PFSK-1 (cell line): ENCODE results near the gene BPIFB3.

Experiments used
- POLR2AphosphoS5 ChIP-seq: IDR thresholded peaks from 2 replicates; pipeline ENCODE4 v1.6.1; 2012; ENCODE audit warnings: low read depth, mild to moderate bottlenecking, control low read depth, low read length, moderate library complexity
- SIN3A ChIP-seq: IDR thresholded peaks from 2 replicates; pipeline ENCODE4 v1.6.1; 2012; ENCODE audit warnings: mild to moderate bottlenecking, low read length, moderate library complexity, borderline replicate concordance; ENCODE audit not compliant: insufficient read depth
- TF ChIP-seq, protein P1 (sequence below), 2 experiments: IDR thresholded peaks; 2 replicates each; pipeline versions ENCODE4 v1.6.1 to v1.8.0; 2011 to 2012; ENCODE audit warnings: low read depth in 2 of 2, low read length in 2 of 2, control low read depth in 1 of 2, inconsistent platforms in 1 of 2, mild to moderate bottlenecking in 1 of 2, moderate library complexity in 1 of 2; ENCODE audit not compliant: insufficient read depth in 1 of 2

DNA sequence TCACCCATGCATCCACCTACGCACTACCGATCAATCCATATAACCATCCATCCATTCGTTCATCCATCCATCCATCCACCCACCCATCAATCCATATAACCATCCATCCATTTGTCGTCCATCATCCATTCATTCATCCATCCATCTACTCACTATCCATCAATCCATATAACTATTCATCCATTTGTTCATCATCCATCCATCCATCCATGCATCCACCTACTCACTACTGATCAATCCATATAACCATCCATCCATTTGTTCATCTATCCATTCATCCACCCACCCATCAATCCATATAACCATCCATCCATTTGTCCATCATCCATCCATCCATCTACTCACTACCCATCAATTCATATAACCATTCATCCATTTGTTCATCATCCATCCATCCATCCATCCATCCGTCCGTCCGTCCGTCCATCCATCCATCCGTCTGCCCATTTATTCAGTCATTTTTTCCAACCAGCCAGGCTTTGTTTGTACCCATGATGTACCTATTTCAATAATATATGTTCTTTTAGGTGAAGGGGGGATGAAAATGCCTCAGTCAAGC, 28.3 kb upstream of the BPIFB3 start:
- TF ChIP-seq, protein P1, sequence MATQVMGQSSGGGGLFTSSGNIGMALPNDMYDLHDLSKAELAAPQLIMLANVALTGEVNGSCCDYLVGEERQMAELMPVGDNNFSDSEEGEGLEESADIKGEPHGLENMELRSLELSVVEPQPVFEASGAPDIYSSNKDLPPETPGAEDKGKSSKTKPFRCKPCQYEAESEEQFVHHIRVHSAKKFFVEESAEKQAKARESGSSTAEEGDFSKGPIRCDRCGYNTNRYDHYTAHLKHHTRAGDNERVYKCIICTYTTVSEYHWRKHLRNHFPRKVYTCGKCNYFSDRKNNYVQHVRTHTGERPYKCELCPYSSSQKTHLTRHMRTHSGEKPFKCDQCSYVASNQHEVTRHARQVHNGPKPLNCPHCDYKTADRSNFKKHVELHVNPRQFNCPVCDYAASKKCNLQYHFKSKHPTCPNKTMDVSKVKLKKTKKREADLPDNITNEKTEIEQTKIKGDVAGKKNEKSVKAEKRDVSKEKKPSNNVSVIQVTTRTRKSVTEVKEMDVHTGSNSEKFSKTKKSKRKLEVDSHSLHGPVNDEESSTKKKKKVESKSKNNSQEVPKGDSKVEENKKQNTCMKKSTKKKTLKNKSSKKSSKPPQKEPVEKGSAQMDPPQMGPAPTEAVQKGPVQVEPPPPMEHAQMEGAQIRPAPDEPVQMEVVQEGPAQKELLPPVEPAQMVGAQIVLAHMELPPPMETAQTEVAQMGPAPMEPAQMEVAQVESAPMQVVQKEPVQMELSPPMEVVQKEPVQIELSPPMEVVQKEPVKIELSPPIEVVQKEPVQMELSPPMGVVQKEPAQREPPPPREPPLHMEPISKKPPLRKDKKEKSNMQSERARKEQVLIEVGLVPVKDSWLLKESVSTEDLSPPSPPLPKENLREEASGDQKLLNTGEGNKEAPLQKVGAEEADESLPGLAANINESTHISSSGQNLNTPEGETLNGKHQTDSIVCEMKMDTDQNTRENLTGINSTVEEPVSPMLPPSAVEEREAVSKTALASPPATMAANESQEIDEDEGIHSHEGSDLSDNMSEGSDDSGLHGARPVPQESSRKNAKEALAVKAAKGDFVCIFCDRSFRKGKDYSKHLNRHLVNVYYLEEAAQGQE (IDR thresholded peaks at IDR 0.05; ENCODE audit: insufficient read depth in 1 of 2, low read depth in 2 of 2, low read length in 2 of 2) = no peak
- TF ChIP-seq SIN3A = no peak
- no peak for TF ChIP-seq POLR2AphosphoS5
